ENCODE measurements around the gene MICALL1.

Gene MICALL1

DNA sequence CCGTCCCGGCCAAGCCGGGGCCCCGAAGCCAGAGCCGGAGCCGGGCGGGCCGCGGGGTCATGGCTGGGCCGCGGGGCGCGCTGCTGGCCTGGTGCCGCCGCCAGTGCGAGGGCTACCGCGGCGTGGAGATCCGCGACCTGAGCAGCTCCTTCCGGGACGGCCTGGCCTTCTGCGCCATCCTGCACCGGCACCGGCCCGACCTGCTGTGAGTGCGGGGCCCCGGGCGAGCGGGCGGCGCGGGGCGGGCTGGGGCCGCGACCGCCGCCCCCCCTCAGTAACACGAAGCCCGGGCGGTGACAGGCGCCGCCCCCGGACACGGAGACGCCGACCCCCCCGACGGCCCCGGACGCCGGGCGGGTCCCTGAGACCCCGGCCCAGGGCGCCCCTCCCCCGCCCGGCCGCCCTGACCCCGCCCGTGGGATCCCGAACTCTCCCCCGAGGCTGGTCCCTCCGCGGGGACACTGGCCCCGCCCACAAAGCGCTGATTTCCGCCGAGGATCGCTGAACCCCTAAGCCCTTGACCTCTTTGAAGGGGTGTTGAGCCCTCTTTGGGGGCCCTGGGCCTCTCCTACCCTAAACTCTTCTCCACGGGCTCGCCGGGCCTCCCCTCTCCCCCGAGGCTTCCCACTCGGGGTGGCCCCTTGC, 389 bp downstream of the MICALL1 start:
- DNase-seq (ENCODE audit: low spot score): no peak

DNA sequence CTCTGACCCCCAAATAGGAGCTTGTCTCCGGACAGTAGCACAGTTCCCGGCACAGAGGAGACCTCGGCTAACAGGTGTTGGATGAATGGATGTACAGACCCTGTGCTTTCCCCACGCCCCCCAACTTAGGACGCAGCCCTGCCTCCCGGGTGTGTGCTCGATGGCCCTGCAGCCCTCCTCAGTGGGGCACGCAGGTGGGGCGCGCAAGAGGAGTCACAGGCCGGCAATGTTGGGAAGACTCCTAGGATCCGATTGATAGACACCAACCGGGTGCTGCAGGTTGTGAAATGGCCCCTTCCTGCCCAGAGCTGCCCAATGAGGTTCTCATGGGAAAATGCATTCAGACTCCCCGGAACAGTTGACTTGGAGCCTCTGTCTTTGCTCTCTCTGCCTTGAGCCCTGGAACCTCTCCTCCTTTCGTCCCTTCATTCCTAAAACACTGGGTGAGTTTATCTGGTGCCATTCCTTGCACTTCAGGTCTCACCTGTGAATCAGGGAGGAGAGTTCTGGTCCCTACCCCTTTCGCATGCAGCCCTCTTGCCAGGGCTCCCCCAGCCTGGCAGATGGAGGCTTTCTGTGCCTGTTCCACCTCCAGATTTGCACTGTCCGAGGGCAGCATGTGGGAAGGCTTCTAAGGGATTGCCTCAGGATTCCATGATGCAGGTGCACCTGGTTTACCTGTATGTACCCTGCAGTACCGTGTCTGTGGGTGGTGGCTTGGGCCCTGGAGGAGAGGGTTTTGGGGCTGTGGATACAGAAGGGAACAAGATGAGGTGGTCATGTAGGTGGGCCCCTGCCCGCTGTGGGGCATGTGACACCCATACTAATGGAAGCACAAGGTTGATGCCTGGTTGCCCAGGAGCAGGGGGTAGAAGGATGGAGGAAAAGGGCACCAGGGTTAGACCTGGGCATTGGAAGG, 1.2 kb downstream of the MICALL1 start:
- DNase-seq (ENCODE audit: low spot score): no peak

DNA sequence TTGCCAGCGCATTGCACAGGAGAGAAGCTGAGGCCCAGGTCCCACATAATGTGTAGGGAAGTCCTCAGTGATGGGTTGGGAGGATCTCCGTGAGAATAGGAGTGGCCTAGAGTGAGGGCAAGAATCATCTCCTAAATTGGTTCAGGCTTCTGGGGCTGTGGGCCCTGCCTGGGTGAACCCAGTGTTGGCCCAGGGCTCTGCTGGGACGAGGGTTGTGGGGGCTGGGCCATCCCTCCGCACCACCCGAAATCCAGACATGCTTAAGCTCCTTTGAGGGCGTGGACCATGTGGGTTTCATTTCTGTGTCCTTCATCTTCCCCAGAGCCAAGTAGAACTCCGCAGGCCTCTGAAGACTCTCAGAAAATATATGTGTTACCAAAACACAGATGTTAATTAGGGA, 3.7 kb downstream of the MICALL1 start:
- DNase-seq (ENCODE audit: low spot score): no peak

DNA sequence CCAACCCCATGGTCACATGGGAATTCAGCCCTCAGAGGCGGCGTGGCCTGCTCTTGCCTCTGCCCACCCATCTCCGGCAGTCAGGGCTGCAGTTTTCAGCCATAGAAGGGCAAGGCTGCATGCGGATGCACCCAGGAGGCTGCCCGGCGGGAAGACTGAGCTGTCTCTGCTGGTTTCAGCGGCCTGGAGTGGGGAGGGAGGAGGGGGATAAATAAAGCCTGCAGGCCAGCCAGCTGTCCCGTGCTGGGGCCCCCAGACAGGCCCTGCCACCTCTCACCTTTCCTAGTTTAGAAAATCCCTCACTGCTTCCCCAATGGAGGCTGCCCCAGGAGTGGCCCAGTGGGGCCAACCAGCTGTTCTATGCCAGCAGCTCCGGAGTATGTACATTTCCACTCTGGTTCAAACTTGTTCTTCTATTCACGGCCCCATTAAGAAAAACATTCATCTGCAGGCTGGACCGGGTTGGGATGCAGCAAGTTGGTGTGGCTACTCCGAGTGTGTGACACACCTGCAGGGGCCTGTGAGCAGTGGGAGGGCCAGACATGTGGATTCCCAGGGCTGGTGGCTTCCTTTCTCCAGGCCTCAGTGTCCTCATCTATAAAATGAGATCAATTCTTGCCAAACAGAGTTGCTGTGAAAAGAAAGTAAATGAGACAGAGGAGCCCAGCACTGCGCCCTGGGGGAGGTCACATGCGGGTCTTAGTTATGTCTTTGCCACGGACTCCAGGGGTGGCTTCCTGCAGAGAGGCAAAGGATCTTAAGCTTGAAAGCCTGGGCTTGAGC, 5.0 kb downstream of the MICALL1 start:
- DNase-seq (ENCODE audit: low spot score): no peak

DNA sequence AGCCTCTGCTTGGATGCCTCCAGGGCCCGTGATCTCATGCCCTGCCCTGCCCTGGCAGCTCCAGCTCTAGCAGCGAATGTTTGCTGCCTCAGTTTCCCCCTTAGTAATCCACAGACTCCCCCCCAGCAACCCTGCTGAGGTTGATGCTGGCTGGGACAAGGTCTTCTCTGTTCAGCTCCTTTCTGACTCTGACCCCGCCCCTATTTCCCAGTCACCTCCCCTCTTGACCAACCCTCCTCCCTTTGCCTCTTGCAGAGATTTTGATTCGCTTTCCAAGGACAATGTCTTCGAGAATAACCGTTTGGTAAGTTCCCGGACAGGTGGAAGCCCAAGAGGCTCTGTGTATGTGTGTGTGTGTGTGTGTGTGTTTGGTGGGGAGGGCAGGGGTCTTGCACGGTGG, 5.6 kb downstream of the MICALL1 start:
- DNase-seq (ENCODE audit: low spot score): no peak

DNA sequence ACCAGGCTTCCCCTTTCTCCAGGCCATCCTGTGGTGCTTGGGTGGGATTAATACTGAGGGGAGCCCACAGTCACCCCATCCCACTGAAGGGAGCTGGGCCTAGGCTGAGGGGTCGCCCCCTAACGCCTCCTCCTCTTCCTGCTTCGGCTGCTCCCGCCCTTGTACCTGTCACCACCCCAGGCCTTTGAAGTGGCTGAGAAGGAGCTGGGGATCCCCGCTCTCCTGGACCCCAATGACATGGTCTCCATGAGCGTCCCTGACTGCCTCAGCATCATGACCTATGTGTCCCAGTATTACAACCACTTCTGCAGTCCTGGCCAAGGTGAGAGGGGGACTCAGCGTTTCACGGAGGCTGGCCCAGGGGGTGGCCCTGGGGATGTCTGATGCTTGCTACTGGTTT, 6.1 kb downstream of the MICALL1 start:
- DNase-seq (ENCODE audit: low spot score): no peak

DNA sequence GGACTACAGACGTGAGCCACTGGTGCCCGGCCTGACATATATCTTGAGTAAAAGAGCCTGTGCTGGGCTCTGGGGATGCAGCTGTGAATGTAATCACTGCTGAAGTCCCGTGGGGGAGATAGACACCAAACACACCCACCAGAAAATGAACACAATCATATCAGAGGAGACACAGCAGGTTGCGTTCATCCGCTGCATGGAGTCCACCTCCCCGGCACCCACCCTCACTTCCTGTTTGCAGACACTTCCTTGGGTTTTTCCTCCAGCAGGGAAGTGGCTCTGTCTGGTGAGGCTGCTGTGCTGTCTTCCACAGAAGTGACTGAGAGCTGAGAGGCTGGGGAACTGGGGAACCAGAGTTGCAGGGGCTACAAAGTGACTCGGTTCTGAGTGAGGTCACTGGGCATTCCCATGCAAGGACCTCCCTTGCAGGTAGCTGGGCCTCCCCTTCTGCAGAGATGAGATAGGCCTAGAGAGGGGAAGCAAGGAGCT, 7.2 kb downstream of the MICALL1 start:
- no peak for DNase-seq (ENCODE audit: low spot score)

DNA sequence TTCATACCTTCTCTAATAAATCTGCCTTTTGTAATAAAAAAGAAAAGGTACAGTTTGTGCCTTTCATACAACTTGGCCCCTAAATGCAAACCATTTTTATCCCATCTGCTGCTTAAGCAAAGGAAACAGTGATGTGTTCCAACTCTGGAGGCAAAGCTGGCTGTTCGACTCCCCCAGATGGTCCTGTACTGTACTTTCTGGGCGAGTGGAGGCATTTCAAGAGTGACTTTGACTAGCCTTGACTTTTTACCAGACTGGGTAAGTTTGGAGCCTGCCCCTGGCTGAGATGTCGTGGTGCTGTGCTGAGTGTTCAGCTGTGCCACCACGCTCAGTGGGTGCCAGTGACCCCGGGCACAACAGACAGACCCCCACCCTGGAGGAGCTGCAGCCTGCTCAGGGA, 10.2 kb downstream of the MICALL1 start:
- DNase-seq (ENCODE audit: low spot score): no peak

DNA sequence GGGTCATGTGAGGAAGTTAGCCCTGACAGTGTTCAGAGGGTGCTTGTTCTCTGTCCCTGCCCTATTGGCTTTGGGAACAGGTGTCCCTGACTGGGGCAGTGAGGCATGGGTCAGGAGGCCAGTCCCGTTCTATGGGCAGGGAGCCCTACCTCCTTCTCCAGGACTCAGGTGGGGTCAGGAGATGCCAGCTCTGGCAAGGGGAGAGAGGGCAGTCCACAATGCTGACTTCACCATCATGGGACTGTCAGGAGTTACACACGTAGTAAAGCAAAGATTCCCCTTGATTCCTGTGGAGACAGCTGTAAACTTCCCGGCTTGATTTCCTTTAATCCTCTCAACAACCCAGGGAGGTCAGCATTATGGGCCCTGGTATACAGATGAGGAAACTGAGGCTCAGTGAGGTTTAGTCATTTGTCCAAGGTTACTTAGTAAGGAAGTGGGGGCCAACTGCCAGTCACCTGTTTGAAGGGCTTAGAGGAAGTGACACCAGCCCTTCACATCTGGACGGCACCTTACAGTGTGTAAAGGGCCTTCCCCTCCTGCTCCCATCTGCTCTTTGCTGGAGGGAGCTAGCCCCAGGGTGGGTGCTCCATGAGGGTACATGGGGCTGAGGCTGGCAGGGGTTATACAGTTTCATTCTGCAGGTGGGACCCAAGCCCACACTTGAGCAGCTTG, 11.9 kb downstream of the MICALL1 start:
- DNase-seq (ENCODE audit: low spot score): no peak

DNA sequence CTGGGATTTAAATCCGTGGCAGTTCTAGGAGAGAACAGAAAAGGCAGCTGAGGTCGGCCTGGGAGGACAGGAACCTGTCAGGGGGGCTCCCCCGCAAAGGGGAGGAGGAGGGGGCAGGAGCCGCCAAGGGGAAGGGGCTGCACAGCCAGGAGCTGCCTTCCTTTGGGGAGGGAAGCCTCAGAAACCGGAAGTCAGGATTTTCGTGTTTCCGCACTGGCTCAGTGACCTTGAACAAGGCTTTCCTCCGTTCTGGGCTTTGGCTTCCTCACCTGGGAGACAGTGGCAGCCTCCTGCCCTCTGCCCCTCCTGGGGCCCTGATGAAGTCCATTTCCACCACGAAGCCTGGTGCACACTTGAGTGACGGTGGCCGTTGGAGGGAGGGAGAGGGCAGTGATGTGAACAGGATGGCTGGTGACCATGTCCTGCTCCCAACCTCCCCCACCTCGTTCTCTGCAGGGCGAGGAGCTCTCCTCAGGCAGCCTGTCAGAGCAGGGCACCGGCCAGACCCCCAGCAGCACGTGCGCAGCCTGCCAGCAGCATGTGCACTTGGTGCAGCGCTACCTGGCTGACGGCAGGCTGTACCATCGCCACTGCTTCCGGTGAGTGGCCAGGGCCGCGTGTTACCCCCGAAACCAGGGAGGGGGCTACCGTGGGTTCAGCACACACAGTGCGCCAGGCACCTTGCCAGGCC, 12.6 kb downstream of the MICALL1 start:
- no peak for DNase-seq (ENCODE audit: low spot score)

DNA sequence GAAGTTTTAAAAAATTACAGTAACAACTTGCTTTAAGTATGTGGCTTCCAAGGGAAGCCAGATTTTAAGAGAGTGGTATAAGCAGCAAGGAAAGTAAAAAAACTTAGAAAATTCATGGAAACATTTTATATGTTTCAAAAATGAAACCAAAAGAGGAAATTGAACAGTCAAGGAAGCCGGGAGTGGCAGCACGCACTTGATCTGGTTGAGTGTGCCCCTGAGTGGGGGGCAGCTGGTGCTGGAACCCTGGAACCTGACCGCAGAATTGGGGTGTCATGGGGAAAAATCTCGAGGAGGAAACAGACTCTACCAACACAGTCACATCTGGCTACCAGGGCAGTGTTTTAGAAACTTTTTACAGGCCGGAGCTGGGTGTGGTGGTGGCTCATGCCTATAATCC, 14.0 kb downstream of the MICALL1 start:
- DNase-seq (ENCODE audit: low spot score): no peak

DNA sequence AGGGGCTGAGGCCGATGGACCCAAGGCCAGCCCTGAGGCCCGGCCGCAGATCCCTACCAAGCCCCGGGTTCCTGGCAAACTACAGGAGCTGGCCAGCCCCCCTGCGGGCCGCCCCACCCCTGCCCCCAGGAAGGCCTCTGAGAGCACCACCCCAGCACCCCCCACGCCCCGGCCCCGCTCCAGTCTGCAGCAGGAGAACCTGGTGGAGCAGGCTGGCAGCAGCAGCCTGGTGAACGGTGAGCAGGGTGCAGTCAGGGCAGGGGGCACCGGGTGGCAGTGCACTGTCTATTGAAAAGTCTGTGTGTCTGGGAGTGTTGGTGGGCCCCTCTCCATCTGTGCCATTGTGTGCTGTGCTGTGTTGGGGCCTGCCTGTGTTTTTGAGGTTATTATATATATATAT, 16.1 kb downstream of the MICALL1 start:
- DNase-seq (ENCODE audit: low spot score): no peak

DNA sequence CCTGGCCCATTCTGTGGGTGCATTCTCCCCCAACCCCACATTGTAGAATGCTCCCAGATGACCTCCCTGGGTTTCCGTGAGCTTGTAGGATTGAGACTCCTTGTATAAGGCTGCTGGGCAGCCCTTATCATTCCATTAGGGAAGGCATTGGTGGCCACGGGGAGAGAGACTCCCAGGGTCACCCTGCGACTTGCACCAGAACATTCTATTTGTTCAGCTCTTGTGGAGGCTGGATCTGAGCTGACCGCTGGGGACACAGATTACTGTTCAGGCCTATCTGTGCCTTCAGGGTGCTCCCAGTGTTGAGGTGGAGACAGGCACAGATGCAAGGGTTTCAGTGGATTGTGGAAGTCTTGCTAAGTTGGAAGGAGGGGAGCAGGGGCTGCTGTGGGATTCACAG, 17.8 kb downstream of the MICALL1 start:
- DNase-seq (ENCODE audit: low spot score): no peak

DNA sequence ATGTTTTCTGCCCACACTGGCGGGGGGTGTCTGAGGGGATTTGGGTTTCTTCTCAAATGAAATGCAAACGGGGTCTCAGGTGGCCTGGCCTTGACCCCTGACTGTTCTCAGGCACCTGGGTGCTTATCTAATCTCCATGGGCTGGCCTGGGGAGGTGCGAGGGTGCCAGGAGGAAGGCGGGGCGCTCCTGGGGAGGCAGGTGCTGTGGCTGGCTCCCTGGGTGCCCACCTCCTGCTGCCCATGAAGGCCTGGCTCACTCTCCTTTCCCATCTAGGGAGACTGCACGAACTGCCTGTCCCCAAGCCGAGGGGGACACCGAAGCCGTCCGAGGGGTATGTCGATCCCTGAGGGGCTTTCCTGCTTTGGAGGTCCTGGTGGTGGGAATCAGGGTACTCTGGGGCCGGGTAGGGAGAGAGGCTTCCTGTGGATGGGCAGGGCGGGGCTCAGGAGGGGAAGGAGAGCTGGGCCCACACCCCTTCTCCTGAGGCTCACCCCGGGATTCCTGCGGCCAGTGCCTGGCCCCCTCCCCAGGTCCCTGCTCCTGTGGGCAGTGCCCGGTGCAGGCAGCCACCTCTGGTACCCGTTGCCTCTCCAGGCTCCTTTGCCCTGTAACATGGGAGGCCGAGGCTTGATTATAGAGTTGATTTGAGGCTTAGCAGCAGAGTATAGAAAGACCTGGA, 18.4 kb downstream of the MICALL1 start:
- no peak for DNase-seq (ENCODE audit: low spot score)

DNA sequence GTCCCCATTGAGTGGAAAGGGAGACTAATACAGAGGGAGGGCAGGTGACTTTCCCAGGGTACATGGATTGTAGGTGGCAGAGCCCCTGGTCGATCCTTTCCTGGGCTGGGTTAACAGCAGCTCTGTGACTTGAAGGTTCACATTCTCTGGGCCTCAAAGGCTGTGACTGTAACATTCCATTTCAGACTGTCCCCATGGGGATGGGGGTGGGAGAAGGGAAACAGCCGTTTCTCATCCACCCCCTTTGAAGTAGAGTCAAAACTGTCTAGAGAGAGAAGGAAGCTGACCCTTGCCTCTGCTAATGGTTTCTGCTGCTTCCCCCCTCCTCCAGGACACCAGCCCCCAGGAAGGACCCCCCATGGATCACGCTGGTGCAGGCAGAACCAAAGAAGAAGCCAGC, 19.2 kb downstream of the MICALL1 start:
- DNase-seq (ENCODE audit: low spot score): no peak

DNA sequence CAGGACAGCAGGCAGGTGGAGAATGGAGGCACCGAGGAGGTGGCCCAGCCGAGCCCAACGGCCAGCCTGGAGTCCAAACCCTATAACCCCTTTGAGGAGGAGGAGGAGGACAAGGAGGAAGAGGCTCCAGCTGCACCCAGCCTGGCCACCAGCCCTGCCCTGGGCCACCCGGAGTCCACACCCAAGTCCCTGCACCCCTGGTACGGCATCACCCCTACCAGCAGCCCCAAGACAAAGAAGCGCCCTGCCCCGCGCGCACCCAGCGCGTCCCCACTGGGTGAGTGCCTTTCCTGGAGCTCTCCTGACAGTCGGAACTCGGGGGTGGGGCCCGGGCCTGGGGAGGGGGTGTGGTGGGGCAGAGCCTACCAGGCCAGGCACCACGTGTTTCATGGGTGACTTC, 19.7 kb downstream of the MICALL1 start:
- DNase-seq (ENCODE audit: low spot score): no peak

DNA sequence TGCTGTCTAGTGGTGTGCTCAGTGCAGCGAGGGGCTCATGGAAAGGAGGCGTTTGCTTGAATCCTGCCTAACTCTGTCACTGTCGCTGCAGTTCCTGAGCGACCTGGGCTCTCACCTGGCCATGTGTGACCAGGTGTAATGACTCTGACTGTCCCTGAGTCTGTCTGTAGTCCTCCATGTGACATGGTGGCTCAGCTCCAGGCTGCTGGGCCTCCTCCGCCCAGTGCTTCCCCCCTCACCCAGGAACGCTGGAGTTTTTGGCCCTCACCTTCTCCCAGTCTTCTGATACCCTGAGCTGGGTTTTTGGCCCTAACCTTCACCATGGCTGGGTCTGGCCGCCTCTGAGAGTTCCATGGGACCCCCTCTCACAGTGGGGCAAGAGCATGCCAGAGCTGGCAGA, 20.3 kb downstream of the MICALL1 start:
- DNase-seq (ENCODE audit: low spot score): no peak

DNA sequence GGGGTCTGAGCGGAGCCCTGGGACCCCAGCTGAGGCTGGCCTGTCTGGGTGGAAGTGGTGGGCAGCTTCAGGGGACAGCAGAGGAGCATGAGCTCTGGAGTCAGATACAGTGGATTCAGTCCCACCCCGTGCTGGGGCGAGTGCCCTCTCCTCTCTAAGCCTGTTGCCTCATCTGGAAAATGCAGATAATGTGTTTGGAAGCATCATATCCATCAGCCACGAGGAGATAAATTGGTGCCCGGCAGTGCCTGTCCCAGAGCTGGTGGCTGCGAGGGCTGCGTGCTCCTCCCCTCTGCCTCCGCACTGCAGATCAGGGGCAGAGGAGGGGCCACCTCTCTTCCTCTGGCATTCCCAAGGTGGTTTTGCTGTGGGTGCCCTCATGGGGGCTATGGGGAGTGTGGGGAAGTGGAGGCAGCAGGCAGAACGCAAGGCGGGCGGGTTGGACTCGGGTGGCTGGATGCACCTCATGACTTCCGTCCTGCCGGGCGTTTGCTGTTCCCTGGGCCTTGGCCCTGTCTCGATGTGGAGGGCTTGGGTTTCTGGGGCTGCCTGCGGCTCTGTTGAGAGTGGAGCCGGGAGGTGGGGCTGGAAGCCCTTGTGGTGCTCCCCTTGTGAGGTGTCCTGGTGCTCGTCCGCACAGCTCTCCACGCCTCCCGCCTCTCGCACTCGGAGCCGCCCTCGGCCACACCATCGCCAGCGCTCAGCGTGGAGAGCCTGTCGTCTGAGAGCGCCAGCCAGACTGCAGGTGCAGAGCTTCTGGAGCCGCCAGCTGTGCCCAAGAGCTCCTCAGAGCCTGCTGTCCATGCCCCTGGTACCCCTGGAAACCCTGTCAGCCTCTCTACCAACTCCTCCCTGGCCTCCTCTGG, 20.9 kb downstream of the MICALL1 start:
- DNase-seq (ENCODE audit: low spot score): no peak

DNA sequence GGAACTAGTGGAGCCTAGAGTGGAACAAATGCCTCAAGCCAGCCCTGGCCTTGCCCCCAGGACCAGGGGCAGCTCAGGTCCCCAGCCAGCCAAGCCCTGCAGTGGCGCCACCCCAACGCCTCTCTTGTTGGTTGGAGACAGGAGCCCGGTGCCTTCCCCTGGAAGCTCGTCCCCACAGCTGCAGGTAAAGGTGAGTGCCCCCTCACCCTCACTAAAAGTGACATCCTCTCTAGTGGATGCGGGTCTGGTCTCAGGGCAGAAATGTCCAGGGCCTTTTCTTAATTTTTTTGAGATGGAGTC, 21.5 kb downstream of the MICALL1 start:
- DNase-seq (ENCODE audit: low spot score): no peak

DNA sequence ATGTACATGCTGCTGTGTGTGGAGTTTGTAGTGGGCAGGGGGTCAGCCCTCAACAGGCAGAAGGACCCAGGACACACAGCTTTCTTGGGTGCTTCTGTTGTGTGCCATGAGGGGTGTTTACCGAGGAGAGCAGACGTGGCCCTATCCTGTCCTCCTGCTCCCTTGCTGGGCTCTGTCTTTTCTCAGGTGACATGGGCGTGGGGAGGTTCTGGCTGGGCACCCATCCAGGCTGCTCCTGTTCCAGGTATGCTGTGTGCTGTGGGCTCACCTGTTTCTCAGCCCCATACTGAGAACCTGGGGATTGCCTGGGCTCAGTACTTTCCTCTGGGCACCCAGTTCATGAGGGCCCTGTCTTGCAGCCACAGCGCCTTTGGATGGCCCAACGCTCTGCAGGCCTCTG, 23.3 kb downstream of the MICALL1 start:
- DNase-seq (ENCODE audit: low spot score): no peak

Measured in SK-N-DZ (cell line).